GM12872 (cell line): ENCODE measurements around the gene RAB7B.

Source experiments
- TF ChIP-seq, protein P1 (sequence below): IDR thresholded peaks from 3 replicates; pipeline ENCODE4 v1.5.1; 2011; ENCODE audit warnings: low read depth, mild to moderate bottlenecking, low read length, moderate library complexity; ENCODE audit not compliant: insufficient read depth

RAB7B gene

GRCh38 chr1:205989786-205990185 is 13.4 kb downstream of the RAB7B start:
- TF ChIP-seq, protein P1, sequence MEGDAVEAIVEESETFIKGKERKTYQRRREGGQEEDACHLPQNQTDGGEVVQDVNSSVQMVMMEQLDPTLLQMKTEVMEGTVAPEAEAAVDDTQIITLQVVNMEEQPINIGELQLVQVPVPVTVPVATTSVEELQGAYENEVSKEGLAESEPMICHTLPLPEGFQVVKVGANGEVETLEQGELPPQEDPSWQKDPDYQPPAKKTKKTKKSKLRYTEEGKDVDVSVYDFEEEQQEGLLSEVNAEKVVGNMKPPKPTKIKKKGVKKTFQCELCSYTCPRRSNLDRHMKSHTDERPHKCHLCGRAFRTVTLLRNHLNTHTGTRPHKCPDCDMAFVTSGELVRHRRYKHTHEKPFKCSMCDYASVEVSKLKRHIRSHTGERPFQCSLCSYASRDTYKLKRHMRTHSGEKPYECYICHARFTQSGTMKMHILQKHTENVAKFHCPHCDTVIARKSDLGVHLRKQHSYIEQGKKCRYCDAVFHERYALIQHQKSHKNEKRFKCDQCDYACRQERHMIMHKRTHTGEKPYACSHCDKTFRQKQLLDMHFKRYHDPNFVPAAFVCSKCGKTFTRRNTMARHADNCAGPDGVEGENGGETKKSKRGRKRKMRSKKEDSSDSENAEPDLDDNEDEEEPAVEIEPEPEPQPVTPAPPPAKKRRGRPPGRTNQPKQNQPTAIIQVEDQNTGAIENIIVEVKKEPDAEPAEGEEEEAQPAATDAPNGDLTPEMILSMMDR = no peak

- TF ChIP-seq, protein P1 = no peak
These were observed 14.6 kb downstream of the RAB7B start for GRCh38 chr1:205988585-205988995.

DNA sequence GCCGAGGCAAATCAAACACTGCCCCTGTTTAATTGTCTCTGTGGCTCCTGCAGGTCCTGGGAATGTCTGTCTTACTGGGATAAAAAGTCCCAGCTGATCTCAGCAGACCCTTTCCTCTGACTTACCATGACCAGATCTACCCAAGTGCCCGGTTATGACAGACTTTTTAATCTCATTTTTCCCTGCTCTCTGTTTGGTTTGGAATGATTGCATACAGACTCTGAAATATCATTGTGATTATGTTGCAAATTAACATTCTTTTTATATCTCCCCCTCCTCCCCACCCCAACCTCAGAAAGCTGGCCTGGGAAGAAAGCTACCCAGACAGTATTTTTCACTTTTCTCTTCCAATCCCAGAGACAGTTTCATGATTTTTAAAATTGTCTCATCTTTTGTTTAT is 16.3 kb downstream of the RAB7B start:
- TF ChIP-seq, protein P1 = no peak

GRCh38 chr1:205986292-205986691 is 16.9 kb downstream of the RAB7B start:
- TF ChIP-seq, protein P1 = peak; percentile 31; the same call in 2 of the 3 replicates

GRCh38 chr1:205985330-205986005 is 17.7 kb downstream of the RAB7B start:
- TF ChIP-seq, protein P1 = no peak

- TF ChIP-seq, protein P1 = peak; percentile 96
These were observed 19.1 kb downstream of the RAB7B start for GRCh38 chr1:205983925-205984725.

DNA sequence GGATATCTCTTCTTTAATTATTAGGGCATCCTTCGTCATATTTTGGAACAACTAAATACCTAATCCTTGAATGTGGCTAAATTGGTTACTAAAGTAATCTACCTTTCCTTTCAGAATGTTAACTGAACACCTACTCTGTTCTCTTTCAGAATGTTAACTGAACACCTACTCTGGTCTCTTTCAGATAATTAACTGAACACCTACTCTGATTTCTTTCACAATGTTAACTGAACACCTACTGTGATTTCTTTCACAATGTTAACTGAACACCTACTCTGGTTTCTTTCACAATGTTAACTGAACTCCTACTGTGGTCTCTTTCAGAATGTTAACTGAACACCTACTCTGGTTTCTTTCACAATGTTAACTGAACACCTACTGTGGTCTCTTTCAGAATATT is 21.9 kb downstream of the RAB7B start:
- TF ChIP-seq, protein P1 = no peak
